Measurements from ENCODE around the gene CIAO2A.
A peak's percentile ranks its signal among the peaks of the same experiment; 100 is the strongest.
"Not testable (repeated sequence)": the region's sequence is repeated elsewhere in the genome, so short reads cannot be mapped to it uniquely, and the experiment has no call there.

CIAO2A gene

DNA sequence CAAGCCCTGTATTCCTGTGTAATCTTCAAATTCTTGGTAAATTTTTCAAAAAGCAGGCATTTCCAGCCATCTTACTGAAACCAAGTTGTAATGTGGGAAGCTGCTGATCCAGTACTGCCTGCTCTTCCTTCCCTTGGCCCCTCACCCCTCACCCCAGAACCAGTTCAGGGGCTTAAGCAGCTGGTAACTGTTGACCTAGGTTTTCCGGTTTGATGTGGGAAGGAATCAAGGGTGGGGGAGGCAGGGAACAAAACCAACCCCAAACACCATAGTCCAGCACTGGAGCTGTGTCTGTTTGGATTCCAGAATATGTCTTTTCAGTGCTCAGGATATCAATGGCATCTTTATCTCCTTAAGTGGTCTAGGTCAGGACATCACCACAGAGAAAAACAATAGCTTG is 28.8 kb upstream of the CIAO2A start:
- Mint-ChIP-seq H3K4me3 (no peak overlapping the region), H3K27ac (no peak overlapping the region)
- no peak for ATAC-seq

GRCh38 chr15:64121614-64122013 is 28.0 kb upstream of the CIAO2A start:
- no peak for ATAC-seq
- H3K9me3 Mint-ChIP-seq = no peaks in the 10 kb centered on the region
- peaks cover 100% of the 10 kb centered on the region for H3K36me3 Mint-ChIP-seq

More for the DNA sequence above, 28.8 kb upstream of the CIAO2A start:
- H3K36me3 Mint-ChIP-seq = peaks cover 100% of the 10 kb centered on the region
- no peaks in the 10 kb centered on the region for H3K4me1 Mint-ChIP-seq
- no peak for DNase-seq (ENCODE audit: low spot score in 2 of 2)
- H3K9me3 Mint-ChIP-seq = no peaks in the 10 kb centered on the region

DNA sequence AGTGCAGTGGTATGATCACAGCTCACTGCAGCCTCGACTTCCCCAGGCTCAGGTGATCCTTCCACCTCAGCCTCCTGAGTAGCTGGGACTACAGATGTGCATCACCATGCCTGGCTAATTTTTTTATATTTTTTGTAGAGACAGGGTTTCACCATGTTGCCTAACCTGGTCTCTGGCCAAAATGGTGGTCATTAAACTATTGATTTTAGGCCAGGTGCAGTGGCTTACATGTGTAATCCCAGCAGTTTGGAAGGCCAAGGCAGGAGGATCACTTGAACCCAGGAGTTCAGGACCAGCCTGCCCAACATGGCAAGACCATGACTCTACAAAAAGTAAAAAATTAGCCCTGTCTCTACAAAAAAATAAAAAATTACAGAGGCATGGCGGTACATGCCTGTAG is 26.7 kb upstream of the CIAO2A start:
- not testable (repeated sequence) for ATAC-seq; H3K4me3 Mint-ChIP-seq; H3K4me1 Mint-ChIP-seq; DNase-seq (ENCODE audit: low spot score in 2 of 2); H3K9me3 Mint-ChIP-seq; H3K27ac Mint-ChIP-seq
- peaks cover 100% of the 10 kb centered on the region for H3K36me3 Mint-ChIP-seq

More at GRCh38 chr15:64121614-64122013, 28.0 kb upstream of the CIAO2A start:
- no peak for DNase-seq (ENCODE audit: low spot score in 2 of 2)
- Mint-ChIP-seq H3K4me1 (no peaks in the 10 kb centered on the region), H3K4me3 (no peak overlapping the region), H3K27ac (no peak overlapping the region)

- no peak overlapping the region for H3K4me3 Mint-ChIP-seq
Observed at GRCh38 chr15:64117759-64118487, 24.3 kb upstream of the CIAO2A start.

DNA sequence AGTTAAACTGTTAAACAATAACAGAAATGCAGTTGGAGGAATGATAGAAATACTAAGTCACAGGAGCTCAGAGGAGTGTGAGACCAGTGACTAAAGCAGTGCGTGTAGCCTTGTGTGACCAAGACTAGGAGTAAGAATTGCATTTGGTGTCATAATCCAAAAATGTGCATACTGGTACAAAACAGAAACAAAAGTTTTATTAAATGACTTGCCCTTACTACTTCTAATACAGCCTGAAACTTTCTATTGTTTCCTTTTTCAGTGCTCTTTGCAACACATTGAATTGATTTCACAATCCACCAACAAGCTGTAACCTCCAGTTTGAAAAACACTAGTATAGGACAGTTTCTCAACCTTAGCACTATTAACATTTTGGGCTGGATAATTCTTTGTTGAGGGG is 19.3 kb upstream of the CIAO2A start:
- peak overlapping the region; percentile 12 for H3K27ac Mint-ChIP-seq
- peaks cover 39% of the 10 kb centered on the region for H3K4me1 Mint-ChIP-seq
- H3K9me3 Mint-ChIP-seq = no peaks in the 10 kb centered on the region
- no peak for DNase-seq (ENCODE audit: low spot score in 2 of 2)
- ATAC-seq = peak; percentile 89
- H3K4me3 Mint-ChIP-seq = no peak overlapping the region
- H3K36me3 Mint-ChIP-seq = peaks cover 62% of the 10 kb centered on the region

More at GRCh38 chr15:64117759-64118487, 24.3 kb upstream of the CIAO2A start:
- H3K27ac Mint-ChIP-seq = peak overlapping the region; percentile 53
- DNase-seq (ENCODE audit: low spot score in 2 of 2) (no peak), ATAC-seq (no peak)
- peaks cover under 1% of the 10 kb centered on the region for H3K4me1 Mint-ChIP-seq
- peaks cover 100% of the 10 kb centered on the region for H3K36me3 Mint-ChIP-seq
- H3K9me3 Mint-ChIP-seq = no peaks in the 10 kb centered on the region

DNA sequence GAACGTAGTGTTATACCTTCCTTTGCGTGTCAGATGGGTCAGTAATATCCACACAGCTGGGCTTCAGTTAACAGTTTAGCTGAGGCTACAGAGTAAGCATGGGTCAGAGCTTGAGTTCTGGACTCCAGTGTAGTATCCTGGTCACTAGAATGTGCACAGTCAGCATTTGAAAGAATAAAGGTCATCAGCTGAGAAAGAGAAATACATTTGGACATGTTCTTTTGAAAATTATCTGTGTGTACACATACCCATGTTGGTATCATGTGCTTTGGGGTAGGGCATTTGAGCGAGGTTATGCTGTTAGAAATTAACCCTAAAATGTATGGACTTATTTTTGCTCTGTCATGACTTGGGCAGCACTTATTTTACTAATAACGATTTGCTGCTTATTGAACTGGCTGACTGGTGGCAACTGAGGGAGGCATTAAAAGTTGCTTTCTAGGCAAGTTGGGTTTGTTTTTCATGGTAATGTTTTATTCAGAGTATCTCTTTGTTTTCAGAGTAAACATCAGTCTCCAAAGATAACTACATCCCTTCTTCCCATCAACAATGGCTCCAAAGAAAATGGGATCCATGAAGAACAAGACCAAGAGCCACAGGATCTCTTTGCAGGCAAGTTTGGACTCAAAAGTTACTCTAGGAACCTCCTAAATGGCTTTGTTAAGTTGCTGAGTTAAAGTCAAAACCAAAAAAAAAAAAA is 18.6 kb upstream of the CIAO2A start:
- Mint-ChIP-seq H3K27ac (peak overlapping the region; percentile 12), H3K9me3 (no peaks in the 10 kb centered on the region), H3K36me3 (peaks cover 56% of the 10 kb centered on the region), H3K4me3 (no peak overlapping the region), H3K4me1 (peaks cover 41% of the 10 kb centered on the region)
- no peak for ATAC-seq
- no peak for DNase-seq (ENCODE audit: low spot score in 2 of 2)

- peak overlapping the region; percentile 12 for H3K27ac Mint-ChIP-seq
- DNase-seq (ENCODE audit: low spot score in 2 of 2) (no peak), ATAC-seq (no peak)
- no peak overlapping the region for H3K4me3 Mint-ChIP-seq
- H3K4me1 Mint-ChIP-seq = peaks cover 47% of the 10 kb centered on the region
- peaks cover 55% of the 10 kb centered on the region for H3K36me3 Mint-ChIP-seq
- H3K9me3 Mint-ChIP-seq = no peaks in the 10 kb centered on the region
Observed at GRCh38 chr15:64111679-64112050, 18.0 kb upstream of the CIAO2A start.

DNA sequence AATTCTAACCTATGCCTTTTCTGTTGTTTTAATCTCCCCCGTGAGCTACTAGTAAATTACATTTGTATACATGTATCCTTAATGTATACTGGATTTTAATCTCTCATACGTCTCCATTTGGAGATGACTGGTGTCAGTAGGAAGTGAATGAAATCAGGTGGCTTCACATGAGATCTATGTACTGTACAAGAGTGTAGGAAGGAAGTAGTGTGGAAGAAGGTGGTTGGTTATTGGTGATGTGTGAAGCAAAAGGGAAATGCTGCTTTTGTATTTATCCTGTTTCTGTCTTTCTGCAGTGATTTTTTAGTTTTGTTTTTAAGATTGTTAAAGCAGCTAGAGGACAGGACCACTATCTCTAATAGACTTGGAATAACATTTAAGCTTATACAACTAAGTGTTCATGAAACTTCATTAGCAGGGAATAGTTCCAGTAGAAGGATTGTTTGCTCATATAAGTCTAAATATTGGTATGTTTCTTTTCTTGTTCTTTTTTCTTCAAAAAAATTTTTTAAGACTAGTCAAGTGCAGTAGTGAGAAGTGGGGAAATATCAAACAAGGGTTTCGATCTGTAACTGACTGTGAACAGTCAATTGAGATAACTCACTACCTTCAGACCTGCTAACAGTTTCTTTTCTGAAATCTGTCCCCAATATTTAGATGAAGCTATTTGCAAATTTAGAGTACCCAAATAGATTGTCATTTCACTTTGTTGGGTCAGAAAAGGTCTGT is 17.5 kb upstream of the CIAO2A start:
- Mint-ChIP-seq H3K27ac (peak overlapping the region; percentile 12), H3K36me3 (peaks cover 49% of the 10 kb centered on the region), H3K4me1 (peaks cover 52% of the 10 kb centered on the region), H3K4me3 (no peak overlapping the region), H3K9me3 (no peaks in the 10 kb centered on the region)
- DNase-seq (ENCODE audit: low spot score in 2 of 2) = no peak
- ATAC-seq = peak; percentile 54

GRCh38 chr15:64110108-64110701 is 16.6 kb upstream of the CIAO2A start:
- peaks cover 52% of the 10 kb centered on the region for H3K4me1 Mint-ChIP-seq
- not testable (repeated sequence) for H3K4me3 Mint-ChIP-seq; H3K9me3 Mint-ChIP-seq; ATAC-seq; DNase-seq (ENCODE audit: low spot score in 2 of 2)
- H3K36me3 Mint-ChIP-seq = peaks cover 40% of the 10 kb centered on the region
- H3K27ac Mint-ChIP-seq = peak overlapping the region; percentile 12

- DNase-seq (ENCODE audit: low spot score in 2 of 2) (no peak), ATAC-seq (no peak)
- H3K36me3 Mint-ChIP-seq = peaks cover 17% of the 10 kb centered on the region
- no peak overlapping the region for H3K4me3 Mint-ChIP-seq
- H3K9me3 Mint-ChIP-seq = no peaks in the 10 kb centered on the region
- H3K4me1 Mint-ChIP-seq = peaks cover 54% of the 10 kb centered on the region
- peak overlapping the region; percentile 10 for H3K27ac Mint-ChIP-seq
Observed at GRCh38 chr15:64107337-64107736, 13.7 kb upstream of the CIAO2A start.

- Mint-ChIP-seq H3K36me3 (peaks cover 11% of the 10 kb centered on the region), H3K27ac (no peak overlapping the region), H3K4me3 (no peak overlapping the region), H3K4me1 (peaks cover 36% of the 10 kb centered on the region), H3K9me3 (no peaks in the 10 kb centered on the region)
- ATAC-seq (no peak), DNase-seq (ENCODE audit: low spot score in 2 of 2) (no peak)
Observed at GRCh38 chr15:64105113-64105704, 11.6 kb upstream of the CIAO2A start.

DNA sequence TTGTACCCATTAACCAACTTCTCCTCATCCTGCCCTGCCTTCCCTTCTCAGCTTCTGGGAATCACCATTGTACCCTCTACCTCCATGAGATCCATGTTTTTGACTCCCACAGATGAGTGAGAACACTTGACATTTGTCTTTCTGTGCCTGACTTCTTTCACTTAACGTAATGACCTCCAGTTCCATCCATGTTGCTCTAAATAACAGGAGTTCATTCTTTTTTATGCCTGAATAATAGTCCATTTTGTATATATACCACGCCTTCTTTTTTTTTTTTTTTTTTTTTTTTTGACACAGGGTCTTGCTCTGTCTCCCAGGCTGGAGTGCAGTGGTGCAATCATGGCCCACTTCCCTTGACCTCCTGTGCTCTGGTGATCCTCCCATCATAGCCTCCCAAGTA is 8.9 kb upstream of the CIAO2A start:
- H3K4me3 Mint-ChIP-seq = no peak overlapping the region
- DNase-seq (ENCODE audit: low spot score in 2 of 2) (no peak), ATAC-seq (no peak)
- no peak overlapping the region for H3K27ac Mint-ChIP-seq
- peaks cover 43% of the 10 kb centered on the region for H3K4me1 Mint-ChIP-seq
- no peaks in the 10 kb centered on the region for H3K9me3 Mint-ChIP-seq
- peaks cover 11% of the 10 kb centered on the region for H3K36me3 Mint-ChIP-seq

DNA sequence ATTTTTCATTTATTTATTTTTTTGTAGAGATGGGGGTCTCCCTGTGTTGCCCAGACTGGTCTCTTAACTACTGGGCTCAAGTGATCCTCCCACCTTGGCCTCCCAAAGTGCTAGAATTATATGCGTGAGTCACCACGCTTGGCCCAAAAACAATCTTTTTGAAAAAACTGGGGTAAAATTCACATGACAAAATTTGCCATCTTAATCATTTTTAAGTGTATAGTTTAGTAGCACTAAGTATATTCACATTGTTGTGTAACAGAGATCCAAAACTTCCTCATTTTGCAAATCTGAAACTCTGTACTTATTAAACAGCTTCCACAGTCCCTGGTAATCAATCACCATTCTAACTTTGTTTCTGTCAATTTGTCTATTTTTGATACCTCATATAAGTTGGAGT is 7.3 kb upstream of the CIAO2A start:
- DNase-seq (ENCODE audit: low spot score in 2 of 2) (no peak), ATAC-seq (no peak)
- Mint-ChIP-seq H3K36me3 (peaks cover 7% of the 10 kb centered on the region), H3K9me3 (no peaks in the 10 kb centered on the region), H3K27ac (no peak overlapping the region), H3K4me3 (no peak overlapping the region), H3K4me1 (peaks cover 43% of the 10 kb centered on the region)

DNA sequence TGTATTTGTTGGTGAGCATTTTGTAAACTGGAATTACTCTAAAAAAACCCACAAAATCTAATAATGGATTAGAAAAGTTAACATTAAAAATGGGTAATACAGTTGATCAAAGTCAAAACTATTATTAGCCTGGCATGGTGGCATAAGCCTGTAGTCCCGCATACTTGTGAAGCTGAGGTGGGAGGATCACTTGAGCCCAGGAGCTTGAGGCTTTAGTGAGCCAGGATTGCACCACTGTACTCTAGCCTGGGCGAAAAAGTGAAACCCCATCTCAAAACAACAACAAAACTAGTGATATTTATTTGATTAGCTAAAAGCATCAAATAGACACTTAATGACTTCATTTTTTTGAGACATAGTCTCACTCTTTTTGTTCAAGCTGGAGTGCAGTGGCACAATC is 5.7 kb upstream of the CIAO2A start:
- peaks cover 58% of the 10 kb centered on the region for H3K4me1 Mint-ChIP-seq
- no peak overlapping the region for H3K4me3 Mint-ChIP-seq
- no peak for DNase-seq (ENCODE audit: low spot score in 2 of 2)

More for the DNA sequence above, 5.7 kb upstream of the CIAO2A start:
- no peak for ATAC-seq
- H3K9me3 Mint-ChIP-seq = no peaks in the 10 kb centered on the region
- H3K36me3 Mint-ChIP-seq = peaks cover 12% of the 10 kb centered on the region
- no peak overlapping the region for H3K27ac Mint-ChIP-seq

Measured in stimulated activated effector memory CD8-positive, alpha-beta T cell treated with anti-CD3 and anti-CD28 coated beads, Interleukin-12 subunit alpha, Interleukin-12 subunit beta, amount 100 ng/mL, for 72 hours (primary cell).